Esophagus muscularis mucosa (tissue), 4 donors: ENCODE results near the gene KDELR1. TPM values are rescaled to one million over a fixed set of nuclear protein-coding genes. Genes with fewer than 3 reads are reported as not detected.

Experiments used
- DNase-seq: peaks from one replicate; pipeline ENCODE4 v3.0.0-alpha.2; 2017; ENCODE audit errors: extremely low spot score
- H3K27ac ChIP-seq, 4 donors: fragments of 200-600 bp; sonication (generic); replicated peaks in 1 of 4; 1 replicate in 3 of 4; 2 replicates in 1 of 4; pipeline ENCODE4 v1.5.1; 2016 to 2019; ENCODE audit warnings: mild to moderate bottlenecking in 1 of 4
- H3K27me3 ChIP-seq, 4 donors: fragments of 200-600 bp; sonication (generic); one replicate each; pipeline versions ENCODE4 v1.5.1 to v1.6.0; 2016 to 2019
- H3K36me3 ChIP-seq, 4 donors: fragments of 200-600 bp; sonication (generic); one replicate each; pipeline ENCODE4 v1.5.1; 2016 to 2019
- H3K4me1 ChIP-seq, 4 donors: fragments of 200-600 bp; sonication (generic); one replicate each; pipeline ENCODE4 v1.5.1; 2016 to 2019
- H3K4me3 ChIP-seq, 4 donors: fragments of 200-600 bp; sonication (generic); 1 replicate in 2 of 4; 2 replicates in 2 of 4; pipeline ENCODE4 v1.5.1; 2016 to 2019; ENCODE audit warnings: mild to moderate bottlenecking in 4 of 4, moderate library complexity in 1 of 4
- H3K9me3 ChIP-seq, 4 donors: fragments of 200-600 bp; sonication (generic); 1 replicate in 3 of 4; 2 replicates in 1 of 4; pipeline ENCODE4 v1.5.1; 2016 to 2019
- CTCF ChIP-seq, 3 experiments: fragments of 200-600 bp in 2 of 3; fragments of 450-650 bp in 1 of 3; sonication (generic) in 2 of 3; IDR thresholded peaks; one replicate each; pipeline ENCODE4 v1.5.1; 2017 to 2019; ENCODE audit warnings: antibody characterized with exemption in 3 of 3, mild to moderate bottlenecking in 2 of 3, moderate library complexity in 1 of 3
- EP300 ChIP-seq: sonication (generic); formaldehyde crosslinking; IDR thresholded peaks from one replicate; pipeline ENCODE4 v1.6.1; 2017; ENCODE audit warnings: antibody characterized with exemption
- POLR2A ChIP-seq: fragments of 450-650 bp; IDR thresholded peaks from one replicate; pipeline ENCODE4 v1.6.1; 2017; ENCODE audit warnings: antibody characterized with exemption, moderate library complexity, mild to moderate bottlenecking, low read depth
- POLR2AphosphoS5 ChIP-seq, 2 donors: sonication (generic); formaldehyde crosslinking; IDR thresholded peaks; one replicate each; pipeline ENCODE4 v1.6.1; 2017; ENCODE audit warnings: antibody characterized with exemption in 2 of 2
- WGBS: methylation state at CpG from one replicate; pipeline ENCODE4 v1.1.5; 2018; 5-methylcytosine and 5-hydroxymethylcytosine counted together
- intact Hi-C: fragments of 100-400 bp; cut with DNase I; formaldehyde crosslinking; loops from one replicate; pipeline ENCODE4 v1.15.1; 2023
- total RNA-seq, 4 donors: library from RNA; depleted of rRNA; stranded (reverse); fragments of >200 nt; gene quantifications; one replicate each; pipeline versions ENCODE4 v1.1.0 to v1.2.1, GENCODE V29; 2016

KDELR1 gene
- total RNA-seq = 100 to 1,000 TPM in 1 of 4 donors, 10 to 100 TPM in 3; 55.2 to 105 (median 77.6) TPM

- peaks cover 20 to 51% (median 39%) of the 10 kb centered on the region in 4 donors for H3K4me1 ChIP-seq
- no peaks in the 10 kb centered on the region for H3K9me3 ChIP-seq
- 53% methylated on average over 3 of the region's 42 CpGs for WGBS
- peak within 1 kb of the TSS; percentile 90 to 93 (median 92) for H3K27ac ChIP-seq
- TF ChIP-seq CTCF (IDR thresholded peaks at IDR 0.05) = peak; percentile 84 to 94 (median 91)
- TF ChIP-seq POLR2A = no peak
- no peak for TF ChIP-seq EP300
- TF ChIP-seq POLR2AphosphoS5 (IDR thresholded peaks at IDR 0.05) = peak; percentile 62 to 86
- no peak for DNase-seq
- H3K4me3 ChIP-seq = peak within 1 kb of the TSS; percentile 70 to 99 (median 90)
- peaks cover 26 to 33% (median 31%) of the 10 kb centered on the region in 4 donors for H3K36me3 ChIP-seq
- intact Hi-C loops = loop anchor here (2.0 kb wide), 1 partner anchor 73 kb away; no protein-coding TSS in a partner anchor
- H3K27me3 ChIP-seq = peaks cover 7 to 46% (median 37%) of the 10 kb centered on the region in 4 donors
Observed at GRCh38 chr19:48391100-48392005, at the start of gene KDELR1. Gene KDELR1 (minus strand): TSS chr19:48391551. CDS start chr19:48391358, 193 bp downstream.

GRCh38 chr19:48436586-48436985 is 45.2 kb upstream of the KDELR1 start:
- H3K4me3 ChIP-seq = no peak overlapping the region
- intact Hi-C loops = no loop called here
- peaks cover 0 to 68% (median 7%) of the 10 kb centered on the region in 4 donors for H3K27me3 ChIP-seq
- H3K9me3 ChIP-seq = no peaks in the 10 kb centered on the region
- TF ChIP-seq POLR2AphosphoS5 (IDR thresholded peaks at IDR 0.05) = no peak
- no peak for TF ChIP-seq EP300
- TF ChIP-seq CTCF (IDR thresholded peaks at IDR 0.05) = no peak
- no peak for TF ChIP-seq POLR2A
- no peaks in the 10 kb centered on the region for H3K4me1 ChIP-seq
- H3K27ac ChIP-seq = no peak overlapping the region
- DNase-seq = no peak
- WGBS = 82% methylated on average over 5 of the region's 5 CpGs
- H3K36me3 ChIP-seq = peaks cover 0 to under 1% (median 0%) of the 10 kb centered on the region in 4 donors

GRCh38 chr19:48433337-48433736 is 42.0 kb upstream of the KDELR1 start:
- intact Hi-C loops = no loop called here
- Histone ChIP-seq H3K27ac (no peak overlapping the region), H3K4me3 (no peak overlapping the region), H3K9me3 (no peaks in the 10 kb centered on the region), H3K27me3 (peaks cover 0 to 38% (median 2%) of the 10 kb centered on the region in 4 donors), H3K4me1 (no peaks in the 10 kb centered on the region), H3K36me3 (no peaks in the 10 kb centered on the region)
- TF ChIP-seq POLR2AphosphoS5 (IDR thresholded peaks at IDR 0.05) (no peak), CTCF (IDR thresholded peaks at IDR 0.05) (no peak), EP300 (no peak), POLR2A (no peak)
- 72% methylated on average over 8 of the region's 8 CpGs for WGBS
- no peak for DNase-seq

- Histone ChIP-seq H3K27ac (no peak overlapping the region), H3K4me3 (no peak overlapping the region), H3K4me1 (no peaks in the 10 kb centered on the region), H3K9me3 (no peaks in the 10 kb centered on the region), H3K36me3 (no peaks in the 10 kb centered on the region), H3K27me3 (no peaks in the 10 kb centered on the region)
- 100% methylated on average over 1 of the region's 1 CpG for WGBS
- DNase-seq = no peak
- intact Hi-C loops = no loop called here
- TF ChIP-seq POLR2A (no peak), CTCF (IDR thresholded peaks at IDR 0.05) (no peak), EP300 (no peak), POLR2AphosphoS5 (IDR thresholded peaks at IDR 0.05) (no peak)
Observed at GRCh38 chr19:48428670-48429069, 37.3 kb upstream of the KDELR1 start.
